ENCODE measurements around the gene TP63.

Gene TP63

GRCh38 chr3:189637750-189638149, 6.6 kb downstream of the TP63 start:
- ATAC-seq, result no peak
- TF ChIP-seq ARNTL (CRISPR knock-in tag; IDR thresholded peaks at IDR 0.05; ENCODE audit: borderline replicate concordance, low read depth) (no peak), OSR1 (CRISPR knock-in tag; IDR thresholded peaks at IDR 0.05) (no peak), ZNF565 (CRISPR knock-in tag; conservative IDR thresholded peaks at IDR 0.05; ENCODE audit: low read depth) (no peak), TOX (CRISPR knock-in tag; IDR thresholded peaks at IDR 0.05; ENCODE audit: borderline replicate concordance) (no peak), TCF4 (CRISPR knock-in tag; IDR thresholded peaks at IDR 0.05; ENCODE audit: borderline replicate concordance) (no peak), TSHZ2 (CRISPR knock-in tag; IDR thresholded peaks at IDR 0.05) (no peak)

GRCh38 chr3:189638276-189639031, 7.3 kb downstream of the TP63 start:
- TF ChIP-seq ZC3H10 (CRISPR knock-in tag; IDR thresholded peaks at IDR 0.05) (no peak), ZFP3 (CRISPR knock-in tag; IDR thresholded peaks at IDR 0.05) (no peak), TOX (CRISPR knock-in tag; IDR thresholded peaks at IDR 0.05; ENCODE audit: borderline replicate concordance) (no peak), GLIS3 (CRISPR knock-in tag; IDR thresholded peaks at IDR 0.05) (no peak), ZNF70 (CRISPR knock-in tag; IDR thresholded peaks at IDR 0.05) (no peak), ZFP30 (CRISPR knock-in tag; IDR thresholded peaks at IDR 0.05) (no peak), ARNTL (CRISPR knock-in tag; IDR thresholded peaks at IDR 0.05; ENCODE audit: borderline replicate concordance, low read depth) (no peak), PATZ1 (CRISPR knock-in tag; IDR thresholded peaks at IDR 0.05; ENCODE audit: borderline replicate concordance) (no peak), CSDC2 (CRISPR knock-in tag; IDR thresholded peaks at IDR 0.05) (no peak), TSHZ2 (CRISPR knock-in tag; IDR thresholded peaks at IDR 0.05) (no peak), RARB (CRISPR knock-in tag; IDR thresholded peaks at IDR 0.05) (no peak)

GRCh38 chr3:189641776-189642175, 10.6 kb downstream of the TP63 start:
- TF ChIP-seq ZC3H10 (CRISPR knock-in tag; IDR thresholded peaks at IDR 0.05) (no peak), OSR1 (CRISPR knock-in tag; IDR thresholded peaks at IDR 0.05) (no peak), ZNF565 (CRISPR knock-in tag; conservative IDR thresholded peaks at IDR 0.05; ENCODE audit: low read depth) (no peak), GLIS3 (CRISPR knock-in tag; IDR thresholded peaks at IDR 0.05) (no peak), RARB (CRISPR knock-in tag; IDR thresholded peaks at IDR 0.05) (no peak), CSDC2 (CRISPR knock-in tag; IDR thresholded peaks at IDR 0.05) (no peak), ARNTL (CRISPR knock-in tag; IDR thresholded peaks at IDR 0.05; ENCODE audit: borderline replicate concordance, low read depth) (no peak), ESRRG (CRISPR knock-in tag; IDR thresholded peaks at IDR 0.05) (no peak)
- no peak for ATAC-seq

More at GRCh38 chr3:189638276-189639031, 7.3 kb downstream of the TP63 start:
- ATAC-seq, result no peak

- ATAC-seq, result no peak
- TF ChIP-seq ZNF565 (CRISPR knock-in tag; conservative IDR thresholded peaks at IDR 0.05; ENCODE audit: low read depth) (no peak), ESRRG (CRISPR knock-in tag; IDR thresholded peaks at IDR 0.05) (no peak), CSDC2 (CRISPR knock-in tag; IDR thresholded peaks at IDR 0.05) (no peak), GLIS3 (CRISPR knock-in tag; IDR thresholded peaks at IDR 0.05) (no peak), ZNF70 (CRISPR knock-in tag; IDR thresholded peaks at IDR 0.05) (no peak), PPARA (CRISPR knock-in tag; IDR thresholded peaks at IDR 0.05; ENCODE audit: borderline replicate concordance) (no peak), ARNTL (CRISPR knock-in tag; IDR thresholded peaks at IDR 0.05; ENCODE audit: borderline replicate concordance, low read depth) (no peak)
Measured at GRCh38 chr3:189646853-189647542, 15.8 kb downstream of the TP63 start.

Measured in SK-N-SH treated with all-trans-retinoic acid at 6 μM for 48 hours (cell line).